Measurements from ENCODE around the gene SH2D6.

- TF ChIP-seq, protein P1, sequence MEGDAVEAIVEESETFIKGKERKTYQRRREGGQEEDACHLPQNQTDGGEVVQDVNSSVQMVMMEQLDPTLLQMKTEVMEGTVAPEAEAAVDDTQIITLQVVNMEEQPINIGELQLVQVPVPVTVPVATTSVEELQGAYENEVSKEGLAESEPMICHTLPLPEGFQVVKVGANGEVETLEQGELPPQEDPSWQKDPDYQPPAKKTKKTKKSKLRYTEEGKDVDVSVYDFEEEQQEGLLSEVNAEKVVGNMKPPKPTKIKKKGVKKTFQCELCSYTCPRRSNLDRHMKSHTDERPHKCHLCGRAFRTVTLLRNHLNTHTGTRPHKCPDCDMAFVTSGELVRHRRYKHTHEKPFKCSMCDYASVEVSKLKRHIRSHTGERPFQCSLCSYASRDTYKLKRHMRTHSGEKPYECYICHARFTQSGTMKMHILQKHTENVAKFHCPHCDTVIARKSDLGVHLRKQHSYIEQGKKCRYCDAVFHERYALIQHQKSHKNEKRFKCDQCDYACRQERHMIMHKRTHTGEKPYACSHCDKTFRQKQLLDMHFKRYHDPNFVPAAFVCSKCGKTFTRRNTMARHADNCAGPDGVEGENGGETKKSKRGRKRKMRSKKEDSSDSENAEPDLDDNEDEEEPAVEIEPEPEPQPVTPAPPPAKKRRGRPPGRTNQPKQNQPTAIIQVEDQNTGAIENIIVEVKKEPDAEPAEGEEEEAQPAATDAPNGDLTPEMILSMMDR (IDR thresholded peaks at IDR 0.05 in 8 of 11, conservative IDR thresholded peaks at IDR 0.05 in 3 of 11) = no peak
- TF ChIP-seq POLR2A (IDR thresholded peaks at IDR 0.05) (no peak), POLR2AphosphoS5 (IDR thresholded peaks at IDR 0.05) (no peak)
Measured at GRCh38 chr2:85453571-85453970, 35.1 kb downstream of the SH2D6 start.
